Trophoblast cell (in vitro differentiated cells and primary cell): ENCODE measurements around the gene GP5.
A peak's percentile ranks its signal among the peaks of the same experiment; 100 is the strongest.

Experiments
- DNase-seq, 2 donors: peaks; one replicate each; pipeline ENCODE4 v3.0.0-alpha.2; 2016
- H2AFZ ChIP-seq: 2 replicates; pipeline ENCODE4 v1.6.1; 2013; ENCODE audit warnings: low read length, moderate library complexity, mild to moderate bottlenecking; ENCODE audit not compliant: insufficient read depth, poor library complexity
- H2AK5ac ChIP-seq: 2 replicates; pipeline ENCODE4 v1.6.1; 2013; ENCODE audit warnings: mild to moderate bottlenecking, low read length
- H2BK120ac ChIP-seq: 2 replicates; pipeline ENCODE4 v1.6.1; 2013; ENCODE audit warnings: low read length, mild to moderate bottlenecking, moderate library complexity; ENCODE audit not compliant: insufficient read depth, poor library complexity
- H2BK12ac ChIP-seq: 2 replicates; pipeline ENCODE4 v1.6.1; 2013; ENCODE audit warnings: mild to moderate bottlenecking, low read length, moderate library complexity
- H2BK5ac ChIP-seq: 2 replicates; pipeline ENCODE4 v1.6.1; 2013; ENCODE audit warnings: low read length, low read depth, moderate library complexity, mild to moderate bottlenecking; ENCODE audit not compliant: poor library complexity
- H3K14ac ChIP-seq: 2 replicates; pipeline ENCODE4 v1.6.1; 2013; ENCODE audit warnings: mild to moderate bottlenecking, low read length
- H3K18ac ChIP-seq: 2 replicates; pipeline ENCODE4 v1.6.1; 2013; ENCODE audit warnings: mild to moderate bottlenecking, low read length
- H3K23ac ChIP-seq: 2 replicates; pipeline ENCODE4 v1.6.1; 2013; ENCODE audit warnings: low read length
- H3K27ac ChIP-seq: 2 replicates; pipeline ENCODE4 v1.5.1; 2013; ENCODE audit warnings: low read depth, mild to moderate bottlenecking, inconsistent platforms, low read length, moderate library complexity
- H3K27me3 ChIP-seq: 2 replicates; pipeline ENCODE4 v1.6.1; 2013; ENCODE audit warnings: inconsistent platforms, mild to moderate bottlenecking, low read length, moderate library complexity; ENCODE audit not compliant: insufficient read depth
- H3K36me3 ChIP-seq, 2 experiments: 1 replicate in 1 of 2; 2 replicates in 1 of 2; pipeline ENCODE4 v1.6.1; 2013; ENCODE audit warnings: low read length in 2 of 2, mild to moderate bottlenecking in 2 of 2, moderate library complexity in 1 of 2; ENCODE audit not compliant: insufficient read depth in 2 of 2, control insufficient read depth in 1 of 2
- H3K4ac ChIP-seq: 2 replicates; pipeline ENCODE4 v1.6.1; 2013; ENCODE audit warnings: low read depth, mild to moderate bottlenecking, low read length, moderate library complexity
- H3K4me1 ChIP-seq, 2 experiments: 1 replicate in 1 of 2; 2 replicates in 1 of 2; pipeline ENCODE4 v1.6.1; 2013; ENCODE audit warnings: low read length in 2 of 2, mild to moderate bottlenecking in 2 of 2, moderate library complexity in 1 of 2; ENCODE audit not compliant: insufficient read depth in 2 of 2, control insufficient read depth in 1 of 2
- H3K4me2 ChIP-seq: 2 replicates; pipeline ENCODE4 v1.6.1; 2013; ENCODE audit warnings: inconsistent platforms, mild to moderate bottlenecking, low read length, moderate library complexity
- H3K4me3 ChIP-seq: 2 replicates; pipeline ENCODE4 v1.5.1; 2013; ENCODE audit warnings: mild to moderate bottlenecking, low read depth, low read length, inconsistent platforms
- H3K79me1 ChIP-seq: one replicate; pipeline ENCODE4 v1.6.1; 2013; ENCODE audit warnings: low read length
- H3K79me2 ChIP-seq: 2 replicates; pipeline ENCODE4 v1.6.1; 2013; ENCODE audit warnings: low read length, mild to moderate bottlenecking; ENCODE audit not compliant: control insufficient read depth, insufficient read depth, poor library complexity
- H3K9ac ChIP-seq: 2 replicates; pipeline ENCODE4 v1.6.1; 2013; ENCODE audit warnings: mild to moderate bottlenecking, low read length
- H3K9me3 ChIP-seq: 2 replicates; pipeline ENCODE4 v1.6.1; 2013; ENCODE audit warnings: low read depth, mild to moderate bottlenecking, control low read depth, inconsistent platforms, low read length; ENCODE audit not compliant: insufficient read depth
- H4K12ac ChIP-seq: 2 replicates; pipeline ENCODE4 v1.6.1; 2013; ENCODE audit warnings: low read depth, mild to moderate bottlenecking, low read length, moderate library complexity
- H4K8ac ChIP-seq: 2 replicates; pipeline ENCODE4 v1.6.1; 2013; ENCODE audit warnings: low read depth, mild to moderate bottlenecking, low read length, moderate library complexity
- H4K91ac ChIP-seq: one replicate; pipeline ENCODE4 v1.6.1; 2013; ENCODE audit warnings: low read depth, mild to moderate bottlenecking, low read length, moderate library complexity
- WGBS: extraction: QIAGEN DNeasy Blood & Tissue Kit; methylation state at CpG from one replicate; pipeline ENCODE4 v1.1.7; 2013; ENCODE audit warnings: missing lambda C conversion rate; ENCODE audit not compliant: insufficient read length, insufficient coverage; ENCODE audit errors: extremely low coverage; 5-methylcytosine and 5-hydroxymethylcytosine counted together

The GP5 gene

GRCh38 chr3:194396539-194396858, 2.6 kb downstream of the GP5 start:
- no peak overlapping the region for H2BK120ac ChIP-seq
- no peak overlapping the region for H2BK12ac ChIP-seq
- H4K12ac ChIP-seq, result no peak overlapping the region
- no peak for DNase-seq
- peak overlapping the region; percentile 1 for H2AFZ ChIP-seq
- no peak overlapping the region for H3K9ac ChIP-seq
- no peak overlapping the region for H3K4ac ChIP-seq
- peak overlapping the region; percentile 23 for H3K4me2 ChIP-seq
- H3K79me1 ChIP-seq, result no peaks in the 10 kb centered on the region
- no peak overlapping the region for H3K4me3 ChIP-seq
- H3K18ac ChIP-seq, result no peak overlapping the region
- no peaks in the 10 kb centered on the region for H3K36me3 ChIP-seq
- H3K27ac ChIP-seq, result no peak overlapping the region
- H3K4me1 ChIP-seq, result no peaks in the 10 kb centered on the region
- no peak overlapping the region for H2BK5ac ChIP-seq
- H3K14ac ChIP-seq, result no peak overlapping the region
- H4K8ac ChIP-seq, result no peak overlapping the region
- no peak overlapping the region for H3K23ac ChIP-seq
- H3K79me2 ChIP-seq, result no peaks in the 10 kb centered on the region
- no peak overlapping the region for H2AK5ac ChIP-seq
- no peak overlapping the region for H4K91ac ChIP-seq
- H3K27me3 ChIP-seq, result peaks cover 6% of the 10 kb centered on the region
- no peaks in the 10 kb centered on the region for H3K9me3 ChIP-seq
- WGBS, result no CpG with 5 or more reads among the region's 13 CpGs

- no peak overlapping the region for H2BK5ac ChIP-seq
Measured at GRCh38 chr3:194395778-194396538, 3.1 kb downstream of the GP5 start.

GRCh38 chr3:194395212-194395611, 3.9 kb downstream of the GP5 start:
- Histone ChIP-seq H3K27me3 (peaks cover 6% of the 10 kb centered on the region), H3K4me2 (no peak overlapping the region)
- no CpG with 5 or more reads among the region's 5 CpGs for WGBS

More at GRCh38 chr3:194395778-194396538, 3.1 kb downstream of the GP5 start:
- no CpG with 5 or more reads among the region's 26 CpGs for WGBS
- no peak overlapping the region for H2AK5ac ChIP-seq
- peak overlapping the region; percentile 1 for H2AFZ ChIP-seq
- no peaks in the 10 kb centered on the region for H3K79me2 ChIP-seq
- no peaks in the 10 kb centered on the region for H3K4me1 ChIP-seq
- no peak overlapping the region for H3K4ac ChIP-seq
- H4K8ac ChIP-seq, result no peak overlapping the region
- H3K27me3 ChIP-seq, result peaks cover 6% of the 10 kb centered on the region
- H3K14ac ChIP-seq, result no peak overlapping the region
- no peak overlapping the region for H2BK12ac ChIP-seq
- H3K9me3 ChIP-seq, result no peaks in the 10 kb centered on the region
- H3K27ac ChIP-seq, result no peak overlapping the region
- H3K79me1 ChIP-seq, result no peaks in the 10 kb centered on the region
- H3K23ac ChIP-seq, result no peak overlapping the region
- H3K4me2 ChIP-seq, result no peak overlapping the region
- H3K9ac ChIP-seq, result no peak overlapping the region
- no peak overlapping the region for H2BK120ac ChIP-seq
- no peaks in the 10 kb centered on the region for H3K36me3 ChIP-seq
- no peak overlapping the region for H3K4me3 ChIP-seq
- no peak overlapping the region for H4K12ac ChIP-seq
- DNase-seq, result no peak
- no peak overlapping the region for H4K91ac ChIP-seq
- no peak overlapping the region for H3K18ac ChIP-seq

GRCh38 chr3:194392576-194392975, 6.5 kb downstream of the GP5 start:
- Histone ChIP-seq H4K12ac (no peak overlapping the region), H4K91ac (no peak overlapping the region), H3K18ac (no peak overlapping the region), H3K9me3 (no peaks in the 10 kb centered on the region), H3K4me1 (no peaks in the 10 kb centered on the region), H2BK5ac (no peak overlapping the region), H3K23ac (no peak overlapping the region), H3K4ac (no peak overlapping the region), H2BK120ac (no peak overlapping the region), H2AFZ (no peak overlapping the region), H3K79me2 (no peaks in the 10 kb centered on the region), H3K36me3 (no peaks in the 10 kb centered on the region), H3K9ac (no peak overlapping the region), H2AK5ac (no peak overlapping the region), H3K27me3 (peaks cover 6% of the 10 kb centered on the region), H3K14ac (no peak overlapping the region), H3K27ac (no peak overlapping the region), H3K4me3 (no peak overlapping the region), H3K79me1 (no peaks in the 10 kb centered on the region), H4K8ac (no peak overlapping the region), H2BK12ac (no peak overlapping the region), H3K4me2 (no peak overlapping the region)
- no CpG with 5 or more reads among the region's 7 CpGs for WGBS
- no peak for DNase-seq

More at GRCh38 chr3:194395212-194395611, 3.9 kb downstream of the GP5 start:
- no peak overlapping the region for H4K91ac ChIP-seq
- no peak overlapping the region for H3K9ac ChIP-seq
- H3K18ac ChIP-seq, result no peak overlapping the region
- no peak overlapping the region for H3K23ac ChIP-seq
- H2AK5ac ChIP-seq, result no peak overlapping the region
- no peaks in the 10 kb centered on the region for H3K4me1 ChIP-seq
- no peak overlapping the region for H3K14ac ChIP-seq
- H3K4me3 ChIP-seq, result no peak overlapping the region
- H2BK120ac ChIP-seq, result no peak overlapping the region
- H3K27ac ChIP-seq, result no peak overlapping the region
- H4K8ac ChIP-seq, result no peak overlapping the region
- no peaks in the 10 kb centered on the region for H3K36me3 ChIP-seq
- no peaks in the 10 kb centered on the region for H3K9me3 ChIP-seq
- DNase-seq, result peak; percentile 33 to 61
- H2AFZ ChIP-seq, result no peak overlapping the region
- H3K79me2 ChIP-seq, result no peaks in the 10 kb centered on the region
- H3K79me1 ChIP-seq, result no peaks in the 10 kb centered on the region
- H2BK5ac ChIP-seq, result no peak overlapping the region
- no peak overlapping the region for H4K12ac ChIP-seq
- no peak overlapping the region for H2BK12ac ChIP-seq
- no peak overlapping the region for H3K4ac ChIP-seq
